ENCODE results near the gene TEAD3.

TEAD3 gene

GRCh38 chr6:35512006-35512405 is 15.1 kb upstream of the TEAD3 start:
- no peak for DNase-seq

- DNase-seq: no peak
These were observed 14.7 kb upstream of the TEAD3 start for GRCh38 chr6:35511562-35511941.

DNA sequence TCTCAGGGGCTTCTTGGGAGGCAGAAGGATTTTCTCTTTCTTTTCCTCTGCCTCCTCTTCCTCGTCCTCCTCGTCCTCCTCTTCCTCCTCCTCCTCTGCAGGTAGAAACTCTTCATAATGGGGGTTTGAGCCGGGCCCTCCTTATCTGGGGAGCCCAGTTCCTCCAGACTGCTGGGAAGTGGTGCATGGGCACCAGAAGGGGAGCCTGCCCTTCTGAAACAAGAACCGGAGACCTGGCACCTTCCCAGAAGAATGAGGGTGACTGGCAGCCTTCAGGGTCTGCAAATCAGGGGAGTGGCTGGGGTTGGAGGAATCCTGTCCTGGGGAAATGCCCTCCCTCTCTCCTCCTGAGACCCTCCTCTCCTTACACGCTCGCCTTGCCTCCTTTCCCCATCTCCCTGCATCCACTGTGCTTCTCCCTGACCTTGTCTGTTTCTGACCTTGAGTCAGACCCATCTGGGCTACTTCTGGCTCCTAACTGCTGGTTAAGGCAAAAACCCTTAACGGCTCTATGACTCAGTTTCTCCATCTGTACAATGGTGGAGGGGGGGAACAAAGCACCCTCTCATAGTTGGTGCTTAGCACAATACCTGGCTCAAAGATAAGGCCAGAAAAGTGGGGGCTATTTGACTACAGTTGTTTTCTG is 14.2 kb upstream of the TEAD3 start:
- DNase-seq: no peak

GRCh38 chr6:35508542-35508941 is 11.7 kb upstream of the TEAD3 start:
- no peak for DNase-seq

DNA sequence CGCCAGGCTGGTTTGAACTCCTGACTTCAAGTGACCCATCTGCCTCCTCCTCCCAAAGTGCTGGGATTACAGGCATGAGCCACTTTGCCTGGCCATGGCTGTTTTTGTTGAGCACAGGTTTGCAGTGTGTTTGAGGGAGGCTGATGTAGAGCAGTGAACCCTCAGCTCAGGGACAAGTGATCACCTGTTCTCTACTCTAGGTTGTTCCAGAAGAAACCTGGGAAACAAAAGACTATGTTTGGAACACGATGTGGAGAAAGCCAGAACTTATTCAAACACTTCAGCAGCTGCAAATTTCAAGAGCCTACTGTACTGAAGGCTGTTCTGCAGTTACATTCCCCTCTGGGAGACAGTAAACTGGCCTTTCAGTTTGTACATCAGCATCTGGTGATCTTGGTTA is 11.1 kb upstream of the TEAD3 start:
- no peak for DNase-seq

DNA sequence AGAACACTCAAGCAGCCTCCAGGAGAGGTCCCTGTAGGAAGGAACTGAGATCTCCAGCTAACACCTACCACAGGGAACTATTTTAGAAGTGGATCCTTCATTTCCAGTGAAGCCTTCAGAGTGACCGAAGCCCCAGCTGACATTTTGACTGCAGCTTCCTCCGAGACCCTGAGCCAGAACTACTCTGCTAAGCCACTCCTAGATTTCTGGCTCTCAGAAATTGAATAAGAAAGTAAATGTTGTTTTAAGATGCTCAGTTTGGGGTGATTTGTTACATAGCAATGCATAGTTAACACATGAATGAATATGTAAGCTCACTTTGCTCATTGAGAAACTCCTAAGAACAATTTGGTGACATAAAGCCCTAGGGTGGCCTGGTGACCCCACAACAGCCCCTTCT is 10.3 kb upstream of the TEAD3 start:
- DNase-seq: no peak

GRCh38 chr6:35506536-35506935 is 9.7 kb upstream of the TEAD3 start:
- no peak for DNase-seq

DNA sequence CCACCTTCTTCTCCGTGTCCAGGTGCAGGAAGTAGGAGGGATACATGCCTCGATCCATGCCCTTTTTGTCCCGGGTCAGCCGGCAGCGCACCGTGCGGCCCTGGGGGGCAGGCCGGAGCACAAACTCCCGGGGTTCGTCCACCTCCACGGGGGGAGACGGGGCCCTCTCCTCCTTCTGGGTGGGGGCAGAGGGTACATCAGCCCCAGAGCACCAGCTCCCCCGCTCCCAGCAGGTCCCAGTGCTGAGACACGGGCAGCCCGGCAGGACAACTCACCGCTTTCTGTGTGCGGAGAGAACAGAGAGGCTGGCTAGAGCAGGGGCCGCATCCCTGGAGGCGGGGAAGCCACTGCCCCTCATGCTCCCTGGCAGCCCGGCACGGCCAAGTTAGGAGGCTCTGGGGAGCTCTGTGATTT is 9.1 kb upstream of the TEAD3 start:
- DNase-seq: no peak

GRCh38 chr6:35503534-35503933 is 6.7 kb upstream of the TEAD3 start:
- DNase-seq: no peak

GRCh38 chr6:35501784-35502183 is 4.9 kb upstream of the TEAD3 start:
- no peak for DNase-seq

- DNase-seq: no peak
These were observed 3.9 kb upstream of the TEAD3 start for GRCh38 chr6:35500782-35501181.

DNA sequence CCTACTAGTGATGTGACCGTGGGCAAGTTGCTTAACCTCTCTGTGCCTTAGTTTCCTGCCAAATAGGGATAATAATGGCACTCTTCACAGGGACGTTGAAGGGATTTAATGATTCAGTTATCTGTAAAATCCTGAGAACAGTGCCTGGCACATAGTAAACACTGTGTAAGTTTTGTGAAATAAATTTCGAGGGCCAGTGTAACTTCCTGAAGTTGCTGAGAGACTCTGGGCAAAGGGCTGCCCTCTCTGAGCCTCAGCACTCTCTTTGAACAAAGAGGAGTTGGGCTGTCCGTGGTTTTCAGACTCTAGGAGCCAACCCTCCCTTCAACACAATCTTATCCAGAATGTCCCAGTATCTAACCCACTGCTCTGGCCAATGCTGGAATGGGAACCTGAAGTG is 2.5 kb upstream of the TEAD3 start:
- DNase-seq: no peak

DNA sequence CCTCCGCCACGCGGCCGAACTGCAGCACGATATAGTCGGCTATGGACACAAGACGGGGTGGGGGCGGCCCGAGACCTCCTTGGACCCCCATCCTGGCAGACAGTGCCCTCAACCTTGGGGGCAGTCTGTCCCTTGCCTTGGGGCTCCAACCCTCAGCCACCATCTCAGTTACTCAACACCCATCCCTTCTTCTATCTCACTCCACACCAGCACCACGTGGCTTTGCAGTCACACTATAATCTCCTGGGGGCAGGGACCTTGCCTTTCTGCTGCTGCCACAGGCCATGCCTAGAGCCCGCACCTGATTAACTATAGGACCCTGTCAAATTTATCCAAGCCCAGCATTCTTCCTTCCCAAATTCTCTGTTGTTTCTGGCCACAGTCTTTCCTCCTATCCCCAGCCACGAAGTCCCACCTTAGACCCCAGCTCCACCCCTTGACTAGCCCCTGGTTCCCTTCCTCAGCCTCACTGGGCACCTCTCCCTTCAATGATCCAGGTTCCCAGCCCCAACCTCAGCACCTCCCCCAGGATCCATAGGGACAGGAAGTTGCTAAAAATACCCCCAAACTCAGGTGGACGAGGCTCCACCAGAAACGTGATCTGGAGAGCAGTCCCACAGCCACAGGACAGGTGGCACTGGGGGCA is 1.7 kb upstream of the TEAD3 start:
- no peak for DNase-seq

DNA sequence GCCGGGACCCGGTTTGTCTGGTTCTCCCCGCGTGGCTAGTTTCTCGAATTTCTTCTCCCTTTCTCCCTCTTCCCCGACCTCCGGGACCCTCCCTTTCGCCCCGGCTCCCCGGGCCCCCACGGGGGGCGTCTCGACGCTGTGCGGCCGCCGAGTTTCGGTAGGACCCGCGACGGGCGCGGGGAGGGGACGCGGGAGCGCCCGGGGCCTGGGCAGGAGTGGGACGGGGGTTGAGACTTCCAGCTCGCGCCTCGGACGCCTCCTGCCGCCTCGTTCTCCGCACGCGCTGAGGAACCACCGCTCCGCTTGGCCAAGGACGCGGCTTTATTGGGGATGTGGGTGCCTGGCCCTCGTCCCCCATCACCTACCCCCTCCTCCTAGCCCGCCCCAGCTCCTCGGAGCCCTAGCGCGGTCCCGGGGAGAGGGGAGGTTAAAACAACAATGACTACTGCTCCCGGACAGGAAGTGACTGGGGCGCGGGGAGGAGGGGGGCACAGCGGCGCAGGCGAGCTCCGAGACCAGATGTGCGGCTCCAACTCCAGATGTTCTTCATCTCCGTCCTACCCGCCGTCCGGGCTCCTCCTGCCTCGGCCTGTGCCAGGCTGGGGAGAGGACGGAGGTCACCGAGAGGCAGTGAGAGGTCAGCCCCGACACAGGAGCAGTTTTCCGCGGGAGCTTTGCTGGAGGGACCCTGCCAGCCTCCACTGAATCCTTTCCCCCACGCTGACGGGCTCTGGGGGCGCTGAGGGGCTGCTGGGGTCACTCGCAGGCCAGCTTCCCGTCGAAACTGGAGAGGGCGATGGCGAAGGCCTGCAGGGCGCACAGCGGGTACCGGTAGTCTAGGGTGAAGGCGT is 917 bp upstream of the TEAD3 start:
- no peak for DNase-seq

DNA sequence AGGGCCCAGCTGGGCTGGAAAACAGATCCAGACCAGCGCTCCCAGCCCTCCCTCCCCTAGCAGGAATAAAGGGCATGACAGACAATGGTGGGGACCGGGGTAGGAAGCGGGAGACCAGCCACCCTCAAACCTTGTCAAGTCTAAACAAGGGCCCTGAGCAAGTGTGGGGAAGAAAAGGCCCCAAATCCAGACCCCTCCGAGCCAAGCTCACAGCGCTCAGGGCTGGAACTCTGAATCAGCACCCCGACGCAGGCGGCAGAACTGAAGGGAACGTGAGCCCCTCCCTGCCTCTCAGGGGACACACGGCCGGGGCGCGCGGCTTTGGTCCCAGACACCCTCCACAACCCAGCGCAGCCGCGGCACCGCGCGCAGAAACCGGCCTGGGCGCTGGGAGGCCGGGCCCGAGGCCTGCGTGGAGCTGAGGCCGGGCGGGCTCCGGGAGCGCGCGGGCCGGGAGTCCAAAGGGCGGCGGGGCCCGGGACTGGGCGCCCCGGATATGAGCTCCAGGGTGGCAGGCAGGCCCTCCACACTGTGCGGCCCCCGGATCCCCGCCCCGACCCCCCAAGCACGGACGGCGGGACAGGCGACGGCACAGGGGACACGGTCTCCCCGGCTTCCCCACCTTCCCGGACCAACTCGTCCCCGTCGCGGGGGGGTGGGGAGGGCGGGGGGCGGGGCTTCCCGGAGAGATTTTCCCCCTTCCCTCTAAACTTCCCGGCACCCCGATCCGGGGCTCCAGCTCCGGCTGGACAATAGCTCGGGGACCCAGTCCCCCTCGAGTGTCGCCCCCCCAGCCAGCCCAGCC is 641 bp downstream of the TEAD3 start:
- no peak for DNase-seq

DNA sequence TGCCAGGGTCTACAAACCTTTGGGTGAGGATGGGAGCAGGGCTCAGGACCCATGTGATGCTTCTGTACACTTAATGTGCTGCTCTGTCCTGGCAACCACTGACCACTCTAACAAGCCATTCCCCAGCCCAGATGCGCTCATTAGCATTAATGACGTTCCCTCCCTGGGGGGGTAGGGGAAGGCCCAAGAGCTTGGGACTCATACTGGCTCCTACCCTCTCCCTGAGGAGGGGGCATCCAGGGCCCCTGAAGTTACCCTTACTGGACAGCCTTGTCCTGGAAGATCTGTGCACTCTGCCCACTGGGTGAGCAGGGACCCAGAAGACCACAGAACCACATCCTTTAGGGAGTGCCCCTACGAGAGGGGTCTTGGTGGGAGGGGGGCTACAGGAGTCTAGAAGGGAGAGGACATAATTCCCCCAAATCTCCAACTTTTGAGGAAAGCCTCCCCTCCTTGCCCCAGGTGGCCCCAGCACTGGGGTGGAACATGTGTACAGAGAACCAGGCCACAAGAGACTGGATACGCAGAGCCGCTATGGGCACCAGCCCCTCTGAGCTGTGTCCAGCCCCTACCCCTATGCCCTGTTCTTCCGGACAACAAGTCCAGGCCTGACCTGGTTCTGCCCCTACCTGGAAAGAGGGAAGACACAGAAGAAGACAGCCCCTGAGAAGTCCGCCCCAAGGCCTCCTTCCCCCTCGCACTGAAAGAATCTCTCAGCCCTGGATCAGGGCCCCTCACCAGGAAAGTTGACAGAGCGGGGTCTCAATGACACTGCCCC is 1.4 kb downstream of the TEAD3 start:
- DNase-seq: no peak

DNA sequence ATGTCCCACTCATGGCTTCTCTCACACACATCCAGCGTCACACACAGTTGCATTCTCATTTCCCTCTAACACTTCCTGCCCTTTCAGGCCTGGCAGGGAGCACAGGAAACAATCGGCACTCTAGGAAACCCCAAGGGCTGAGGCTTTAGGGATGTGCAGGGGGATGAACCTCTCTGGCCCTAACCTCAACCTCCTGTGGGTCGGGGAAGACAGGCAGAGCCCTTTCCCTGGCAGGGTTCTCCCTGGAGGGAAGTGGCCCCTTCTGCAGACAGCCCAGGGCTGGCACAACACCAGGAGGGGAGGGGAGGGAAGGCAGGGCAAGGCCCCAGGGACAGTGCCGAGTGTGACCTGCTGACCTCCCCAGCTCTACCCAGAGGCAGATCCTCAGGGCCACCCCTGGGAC is 2.7 kb downstream of the TEAD3 start:
- no peak for DNase-seq

DNA sequence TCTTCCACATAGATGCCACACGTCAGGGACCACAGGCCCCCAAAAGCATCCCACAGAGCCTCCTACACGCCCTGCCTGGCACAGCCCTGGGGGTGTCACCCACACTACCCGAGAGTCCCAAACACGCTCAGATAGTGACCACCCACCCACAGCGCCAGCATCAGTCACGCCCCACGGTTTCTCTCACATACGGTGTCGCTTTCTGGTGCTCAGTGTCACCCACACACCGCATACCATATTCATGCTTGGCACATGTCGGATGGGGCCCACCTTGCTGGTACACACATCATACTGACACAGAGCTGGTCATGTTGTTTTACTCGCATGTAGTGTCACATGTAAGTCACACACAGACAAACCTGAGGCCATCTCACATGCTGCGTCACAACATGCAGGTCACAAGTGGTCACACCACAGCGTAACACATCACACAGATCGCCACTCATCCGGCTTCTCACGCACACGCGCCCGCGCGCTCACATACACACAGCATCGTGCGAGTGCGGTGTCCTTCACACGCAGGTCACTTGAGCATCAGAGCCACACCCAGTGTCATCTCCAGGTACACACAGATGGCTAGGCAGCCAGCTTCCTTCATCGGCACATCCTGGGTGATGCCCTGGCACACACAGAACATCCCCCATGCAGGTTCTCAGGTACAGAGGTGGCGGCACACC is 3.4 kb downstream of the TEAD3 start:
- DNase-seq: no peak

DNA sequence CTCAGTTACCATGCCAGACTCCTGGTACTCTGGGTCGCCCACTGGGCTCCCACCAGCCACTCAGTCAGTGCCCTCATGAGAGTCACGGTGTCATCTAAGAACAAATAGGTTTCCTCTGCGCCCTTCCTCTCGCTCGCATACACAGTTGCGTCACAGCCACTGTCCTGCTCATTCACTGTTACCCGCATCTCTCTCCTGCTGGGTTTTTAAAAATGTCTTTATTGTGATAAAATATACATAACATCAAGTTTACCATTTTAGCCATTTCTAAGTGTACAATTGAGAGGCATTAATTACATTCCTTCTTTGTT is 4.0 kb downstream of the TEAD3 start:
- DNase-seq: no peak

GRCh38 chr6:35492258-35492973 is 4.5 kb downstream of the TEAD3 start:
- no peak for DNase-seq

DNA sequence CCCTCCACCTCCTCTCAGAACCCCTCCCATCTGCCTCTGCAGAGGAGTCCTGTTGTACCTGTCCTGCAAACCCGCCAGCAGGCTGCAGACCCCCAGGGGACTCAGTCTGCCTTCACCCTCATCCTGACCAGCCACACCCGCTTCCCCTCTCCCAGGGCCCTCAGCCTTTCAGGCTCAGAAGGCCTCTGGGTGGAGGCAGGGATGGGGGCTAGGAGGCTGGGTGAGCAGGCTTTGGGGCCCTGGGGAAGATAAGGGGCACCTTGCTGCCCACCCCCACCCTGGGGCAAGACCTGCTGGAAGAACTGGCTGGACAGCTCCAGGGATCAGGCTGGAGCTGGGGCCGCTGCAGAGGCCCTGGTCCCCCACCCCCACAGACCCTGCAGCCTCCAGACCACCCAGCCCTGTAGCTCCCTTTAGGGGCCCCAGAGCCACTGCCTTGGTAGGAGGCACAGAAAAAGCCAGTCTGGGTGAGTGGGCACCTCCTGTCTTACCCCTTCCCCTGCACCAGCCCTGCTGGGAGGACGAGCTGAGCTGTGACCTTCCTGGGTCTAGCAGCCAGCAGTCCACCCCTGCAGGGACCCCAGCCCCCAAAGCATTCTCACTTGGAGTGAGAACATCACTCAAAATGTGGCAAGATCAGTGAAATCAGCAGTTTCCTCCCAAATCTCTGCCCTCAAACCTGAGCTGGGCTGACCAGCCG is 5.2 kb downstream of the TEAD3 start:
- no peak for DNase-seq

Measured in NCI-H1694 (cell line).